Body of pancreas (tissue), 4 donors: ENCODE results near the gene KANTR. TPM values are rescaled to one million over a fixed set of nuclear protein-coding genes. Genes with fewer than 3 reads are reported as not detected.
A peak's percentile ranks its signal among the peaks of the same experiment; 100 is the strongest.

ENCODE experiments used
- ATAC-seq: fragments of 150-250 bp; one replicate; pipeline ENCODE4 v1.9.1; 2016
- DNase-seq, 4 donors: peaks; one replicate each; pipeline ENCODE4 v3.0.0-alpha.2; 2019
- H3K27ac ChIP-seq, 4 donors: fragments of 200-600 bp; sonication (generic); 1 replicate in 3 of 4; 2 replicates in 1 of 4; pipeline versions ENCODE4 v1.5.1 to v1.6.1; 2016 to 2019; ENCODE audit warnings: mild to moderate bottlenecking in 1 of 4, mixed read lengths in 1 of 4, moderate library complexity in 1 of 4
- H3K27me3 ChIP-seq, 2 donors: fragments of 200-600 bp; sonication (generic); one replicate each; pipeline ENCODE4 v1.6.0; 2016; ENCODE audit warnings: mild to moderate bottlenecking in 1 of 2
- H3K36me3 ChIP-seq, 2 donors: fragments of 200-600 bp; sonication (generic); replicated peaks in 1 of 2; 2 replicates each; pipeline ENCODE4 v1.5.1; 2016; ENCODE audit warnings: low read depth in 2 of 2; ENCODE audit not compliant: insufficient read depth in 1 of 2
- H3K4me1 ChIP-seq: fragments of 200-600 bp; sonication (generic); one replicate; pipeline ENCODE4 v1.6.0; 2016
- H3K4me3 ChIP-seq, 2 donors: fragments of 200-600 bp; sonication (generic); 1 replicate in 1 of 2; 2 replicates in 1 of 2; pipeline ENCODE4 v1.5.1; 2016 to 2019
- H3K9me3 ChIP-seq, 3 donors: fragments of 200-600 bp; sonication (generic); 1 replicate in 2 of 3; 2 replicates in 1 of 3; pipeline ENCODE4 v1.5.1; 2016
- CTCF ChIP-seq, 7 experiments: fragments of 450-650 bp in 4 of 7; fragments of 200-600 bp in 3 of 7; sonication (generic) in 3 of 7; IDR thresholded peaks; one replicate each; pipeline ENCODE4 v1.5.1; 2016 to 2019; ENCODE audit warnings: antibody characterized with exemption in 7 of 7
- POLR2A ChIP-seq, 3 donors: fragments of 450-650 bp; IDR thresholded peaks; one replicate each; pipeline ENCODE4 v1.6.1; 2016; ENCODE audit warnings: antibody characterized with exemption in 3 of 3, mild to moderate bottlenecking in 2 of 3
- WGBS, 2 donors: methylation state at CpG; one replicate each; pipeline ENCODE4 v1.1.5; 2017; 5-methylcytosine and 5-hydroxymethylcytosine counted together
- intact Hi-C: fragments of 100-400 bp; cut with DNase I; formaldehyde crosslinking; loops from one replicate; pipeline ENCODE4 v1.15.1; 2023
- total RNA-seq, 2 donors: library from RNA; depleted of rRNA; stranded (reverse); fragments of >200 nt; gene quantifications; one replicate each; pipeline ENCODE4 v1.1.0, GENCODE V29; 2016

KANTR gene
- total RNA-seq, 2 donors from 2014 or later = 12.2 to 13.0 TPM

- Histone ChIP-seq H3K4me1 (peaks cover 14% of the 10 kb centered on the region), H3K4me3 (no peak overlapping the region), H3K36me3 (no peaks in the 10 kb centered on the region), H3K27ac (no peak overlapping the region), H3K9me3 (no peaks in the 10 kb centered on the region), H3K27me3 (no peaks in the 10 kb centered on the region)
- no peak for TF ChIP-seq CTCF (IDR thresholded peaks at IDR 0.05)
- TF ChIP-seq POLR2A (IDR thresholded peaks at IDR 0.05) = no peak
- DNase-seq (no peak), ATAC-seq (no peak)
- intact Hi-C loops = no loop called here
- WGBS, 2 donors = 34 to 42% methylated on average over 8 to 10 of the region's 10 CpGs
Observed at GRCh38 chrX:53071064-53071463, 22.9 kb upstream of the KANTR start.

- Histone ChIP-seq H3K27ac (peak overlapping the region in 3 of 4 donors; percentile 61 to 66 (median 66)), H3K4me3 (no peak overlapping the region), H3K27me3 (no peaks in the 10 kb centered on the region), H3K4me1 (peaks cover 14% of the 10 kb centered on the region), H3K36me3 (no peaks in the 10 kb centered on the region), H3K9me3 (no peaks in the 10 kb centered on the region)
- TF ChIP-seq POLR2A (IDR thresholded peaks at IDR 0.05) = peak in 1 of 3 donors; percentile 40
- TF ChIP-seq CTCF (IDR thresholded peaks at IDR 0.05) = peak; percentile 39 to 85 (median 81)
- WGBS, 2 donors = 0 to 10% methylated on average over 6 to 29 of the region's 31 CpGs
- DNase-seq (peak; percentile 76 to 90 (median 88)), ATAC-seq (peak; percentile 94)
- intact Hi-C loops = no loop called here
Observed at GRCh38 chrX:53071604-53072417, 22.1 kb upstream of the KANTR start.

GRCh38 chrX:53072418-53073114, 21.4 kb upstream of the KANTR start:
- intact Hi-C loops = no loop called here
- peak overlapping the region in 3 of 4 donors; percentile 61 to 66 (median 66) for H3K27ac ChIP-seq
- peaks cover 14% of the 10 kb centered on the region for H3K4me1 ChIP-seq
- ATAC-seq = no peak
- no peaks in the 10 kb centered on the region for H3K27me3 ChIP-seq
- no peaks in the 10 kb centered on the region for H3K36me3 ChIP-seq
- DNase-seq = no peak
- TF ChIP-seq CTCF (IDR thresholded peaks at IDR 0.05) (no peak), POLR2A (IDR thresholded peaks at IDR 0.05) (no peak)
- no peak overlapping the region for H3K4me3 ChIP-seq
- 47 to 84% methylated on average over 3 to 8 of the region's 9 CpGs for WGBS, 2 donors
- H3K9me3 ChIP-seq = no peaks in the 10 kb centered on the region

GRCh38 chrX:53073115-53073586, 20.8 kb upstream of the KANTR start:
- Histone ChIP-seq H3K27ac (peak overlapping the region in 3 of 4 donors; percentile 61 to 66 (median 66)), H3K9me3 (no peaks in the 10 kb centered on the region), H3K27me3 (no peaks in the 10 kb centered on the region), H3K36me3 (no peaks in the 10 kb centered on the region), H3K4me1 (peaks cover 14% of the 10 kb centered on the region), H3K4me3 (no peak overlapping the region)
- 68 to 77% methylated on average over 5 of the region's 6 CpGs for WGBS, 2 donors
- ATAC-seq (no peak), DNase-seq (no peak)
- TF ChIP-seq CTCF (IDR thresholded peaks at IDR 0.05) (no peak), POLR2A (IDR thresholded peaks at IDR 0.05) (no peak)
- intact Hi-C loops = no loop called here
